Retinal pigment epithelial cell (primary cell): ENCODE results near the gene OGG1.

Source experiments
- DNase-seq: peaks from one replicate; pipeline ENCODE4 v3.0.0-alpha.2; 2010; ENCODE audit warnings: low read depth
- H3K4me3 ChIP-seq: 2 replicates; pipeline ENCODE4 v1.5.1; 2011; ENCODE audit warnings: mild to moderate bottlenecking, low read length, control low read depth, moderate library complexity
- CTCF ChIP-seq: conservative IDR thresholded peaks from 2 replicates; pipeline ENCODE4 v1.5.1; 2011; ENCODE audit warnings: low read depth, low read length, control low read depth, inconsistent platforms

OGG1 gene

GRCh38 chr3:9732740-9733115 is 17.0 kb upstream of the OGG1 start:
- no peak for TF ChIP-seq CTCF
- no peak for DNase-seq
- H3K4me3 ChIP-seq = peak overlapping the region; percentile 83

GRCh38 chr3:9736831-9737230 is 12.9 kb upstream of the OGG1 start:
- no peak for TF ChIP-seq CTCF
- H3K4me3 ChIP-seq = no peak overlapping the region
- no peak for DNase-seq

GRCh38 chr3:9739181-9739580 is 10.6 kb upstream of the OGG1 start:
- TF ChIP-seq CTCF = no peak
- DNase-seq = no peak

GRCh38 chr3:9742560-9742959 is 7.2 kb upstream of the OGG1 start:
- no peak for TF ChIP-seq CTCF
- no peak overlapping the region for H3K4me3 ChIP-seq
- DNase-seq = no peak

More at GRCh38 chr3:9739181-9739580, 10.6 kb upstream of the OGG1 start:
- H3K4me3 ChIP-seq = no peak overlapping the region

GRCh38 chr3:9743548-9743947 is 6.2 kb upstream of the OGG1 start:
- DNase-seq = no peak
- TF ChIP-seq CTCF = no peak
- H3K4me3 ChIP-seq = no peak overlapping the region

- no peak for TF ChIP-seq CTCF
- no peak for DNase-seq
- H3K4me3 ChIP-seq = no peak overlapping the region
Measured at GRCh38 chr3:9744162-9744561, 5.6 kb upstream of the OGG1 start.

- TF ChIP-seq CTCF = no peak
- no peak for DNase-seq
- no peak overlapping the region for H3K4me3 ChIP-seq
Measured at GRCh38 chr3:9745521-9745920, 4.2 kb upstream of the OGG1 start.
